ENCODE measurements around the gene NUDT22.

Gene NUDT22

DNA sequence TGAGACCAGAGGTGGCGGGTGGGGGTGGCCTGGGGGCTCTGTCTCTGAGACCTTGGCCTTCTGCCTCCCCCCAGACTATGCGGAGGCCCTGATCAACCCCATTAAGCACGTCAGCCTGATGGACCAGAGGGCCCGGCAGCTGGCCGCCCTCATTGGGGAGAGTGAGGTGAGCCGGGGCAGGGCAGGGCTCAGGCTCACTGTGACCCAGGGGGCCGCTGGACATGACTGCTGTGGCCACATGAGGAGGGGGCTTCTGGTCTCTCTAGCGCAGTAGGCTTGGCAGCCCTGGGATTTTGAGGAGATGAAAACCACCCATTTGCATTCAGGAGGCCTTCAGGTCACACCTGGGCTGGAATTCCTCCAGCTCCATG, 37.9 kb downstream of the NUDT22 start:
- no peaks in the 10 kb centered on the region for H3K27me3 ChIP-seq (ENCODE audit: insufficient read depth, low read length)
- H3K4me3 ChIP-seq (ENCODE audit: low read length) = no peak overlapping the region
- no peak overlapping the region for H3K9ac ChIP-seq (ENCODE audit: low read depth, low read length)
- peaks cover 6% of the 10 kb centered on the region for H3K4me1 ChIP-seq (ENCODE audit: insufficient read depth, low read length)
- H3K9me3 ChIP-seq (ENCODE audit: insufficient read depth, low read depth, low read length) = no peaks in the 10 kb centered on the region
- no peak overlapping the region for H3K27ac ChIP-seq (ENCODE audit: low read length)
- peaks cover 80% of the 10 kb centered on the region for H3K36me3 ChIP-seq (ENCODE audit: insufficient read depth, low read depth, low read length)

DNA sequence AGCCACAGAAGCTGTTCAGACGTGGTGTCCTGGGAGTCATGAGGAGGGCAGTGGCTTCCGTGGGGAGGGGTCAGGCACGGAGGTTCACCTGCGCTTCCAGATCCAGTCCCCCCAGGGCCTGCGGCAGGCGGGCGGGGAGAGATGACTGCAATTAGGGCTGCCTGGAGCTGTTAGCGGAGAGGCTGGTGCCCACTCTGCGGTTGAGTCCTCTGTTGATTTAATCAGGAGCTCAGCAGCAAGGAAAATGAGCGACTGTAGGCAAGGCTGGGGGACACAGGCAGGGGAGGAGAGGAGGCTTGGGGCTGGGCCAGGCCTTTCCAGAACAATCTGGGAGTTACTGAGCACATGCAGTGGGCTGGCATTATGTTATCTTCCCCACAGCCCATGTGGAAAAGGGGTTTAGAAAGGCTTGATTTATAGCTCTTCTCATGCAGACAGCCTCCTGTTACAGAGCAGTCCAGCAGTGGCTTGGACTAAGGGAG, 38.3 kb downstream of the NUDT22 start:
- Histone ChIP-seq H3K27ac (ENCODE audit: low read length) (no peak overlapping the region), H3K36me3 (ENCODE audit: insufficient read depth, low read depth, low read length) (peaks cover 75% of the 10 kb centered on the region), H3K9me3 (ENCODE audit: insufficient read depth, low read depth, low read length) (no peaks in the 10 kb centered on the region), H3K9ac (ENCODE audit: low read depth, low read length) (no peak overlapping the region), H3K4me1 (ENCODE audit: insufficient read depth, low read length) (peaks cover 7% of the 10 kb centered on the region), H3K27me3 (ENCODE audit: insufficient read depth, low read length) (no peaks in the 10 kb centered on the region), H3K4me3 (ENCODE audit: low read length) (no peak overlapping the region)

DNA sequence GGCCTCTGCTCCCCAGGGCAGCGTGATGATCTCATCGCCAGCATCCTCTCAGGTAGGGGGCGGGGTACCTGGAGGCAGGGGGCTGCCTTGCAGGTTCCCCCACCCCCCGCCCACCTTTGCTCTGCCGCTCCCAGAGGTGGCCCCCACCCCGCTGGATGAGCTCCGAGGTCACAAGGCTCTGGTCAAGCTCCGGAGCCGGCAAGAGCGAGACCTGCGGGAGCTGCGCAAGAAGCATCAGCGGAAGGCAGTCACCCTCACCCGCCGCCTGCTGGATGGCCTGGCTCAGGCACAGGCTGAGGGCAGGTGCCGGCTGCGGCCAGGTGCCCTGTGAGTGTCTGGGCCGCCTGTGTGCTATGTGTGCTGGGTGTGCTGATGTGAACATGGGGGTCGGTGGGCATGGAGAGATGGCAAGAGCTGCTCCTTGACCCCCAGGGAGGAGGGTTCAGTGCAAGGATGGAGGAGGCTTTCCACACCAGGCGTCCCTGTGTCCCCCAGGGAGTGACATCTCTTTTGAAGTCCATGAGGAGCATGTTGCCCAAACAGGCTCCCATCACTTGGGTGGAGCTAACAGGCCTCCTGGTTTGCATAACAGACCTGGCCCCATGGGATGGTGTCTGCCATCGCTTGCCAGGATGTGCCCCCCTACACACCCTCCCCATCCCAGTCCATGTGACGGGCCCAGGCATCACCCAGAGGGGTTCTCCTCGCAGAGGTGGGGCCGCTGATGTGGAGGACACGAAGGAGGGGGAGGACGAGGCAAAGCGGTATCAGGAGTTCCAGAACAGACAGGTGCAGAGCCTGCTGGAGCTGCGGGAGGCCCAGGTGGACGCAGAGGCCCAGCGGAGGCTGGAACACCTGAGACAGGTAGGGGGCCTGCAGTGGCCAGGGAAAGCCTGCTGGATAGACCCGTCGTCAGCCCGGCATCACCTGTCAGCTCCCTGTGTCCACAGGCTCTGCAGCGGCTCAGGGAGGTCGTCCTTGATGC, 39.4 kb downstream of the NUDT22 start:
- peaks cover 64% of the 10 kb centered on the region for H3K36me3 ChIP-seq (ENCODE audit: insufficient read depth, low read depth, low read length)
- no peak overlapping the region for H3K27ac ChIP-seq (ENCODE audit: low read length)
- H3K4me3 ChIP-seq (ENCODE audit: low read length) = no peak overlapping the region
- no peaks in the 10 kb centered on the region for H3K27me3 ChIP-seq (ENCODE audit: insufficient read depth, low read length)
- no peaks in the 10 kb centered on the region for H3K9me3 ChIP-seq (ENCODE audit: insufficient read depth, low read depth, low read length)
- peaks cover 7% of the 10 kb centered on the region for H3K4me1 ChIP-seq (ENCODE audit: insufficient read depth, low read length)
- H3K9ac ChIP-seq (ENCODE audit: low read depth, low read length) = no peak overlapping the region

DNA sequence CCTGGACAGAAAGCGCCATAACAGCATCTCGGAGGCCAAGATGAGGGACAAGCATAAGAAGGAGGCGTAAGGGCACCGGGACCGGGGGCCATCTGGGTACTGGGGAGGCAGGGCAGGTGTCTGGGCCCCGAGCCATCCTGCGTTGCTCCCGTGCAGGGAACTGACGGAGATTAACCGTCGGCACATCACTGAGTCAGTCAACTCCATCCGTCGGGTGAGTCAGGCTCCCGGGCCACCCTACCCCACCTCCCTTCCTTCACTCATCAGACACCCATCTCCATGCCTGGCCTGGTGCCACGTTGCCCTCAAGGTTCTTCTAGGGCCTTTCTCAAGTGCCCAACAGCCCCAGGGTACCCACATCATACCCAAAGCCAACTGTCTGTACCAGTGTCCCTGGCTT, 40.3 kb downstream of the NUDT22 start:
- Histone ChIP-seq H3K27ac (ENCODE audit: low read length) (no peak overlapping the region), H3K9me3 (ENCODE audit: insufficient read depth, low read depth, low read length) (no peaks in the 10 kb centered on the region), H3K27me3 (ENCODE audit: insufficient read depth, low read length) (no peaks in the 10 kb centered on the region), H3K9ac (ENCODE audit: low read depth, low read length) (no peak overlapping the region), H3K36me3 (ENCODE audit: insufficient read depth, low read depth, low read length) (peaks cover 56% of the 10 kb centered on the region), H3K4me3 (ENCODE audit: low read length) (no peak overlapping the region), H3K4me1 (ENCODE audit: insufficient read depth, low read length) (peaks cover 7% of the 10 kb centered on the region)

DNA sequence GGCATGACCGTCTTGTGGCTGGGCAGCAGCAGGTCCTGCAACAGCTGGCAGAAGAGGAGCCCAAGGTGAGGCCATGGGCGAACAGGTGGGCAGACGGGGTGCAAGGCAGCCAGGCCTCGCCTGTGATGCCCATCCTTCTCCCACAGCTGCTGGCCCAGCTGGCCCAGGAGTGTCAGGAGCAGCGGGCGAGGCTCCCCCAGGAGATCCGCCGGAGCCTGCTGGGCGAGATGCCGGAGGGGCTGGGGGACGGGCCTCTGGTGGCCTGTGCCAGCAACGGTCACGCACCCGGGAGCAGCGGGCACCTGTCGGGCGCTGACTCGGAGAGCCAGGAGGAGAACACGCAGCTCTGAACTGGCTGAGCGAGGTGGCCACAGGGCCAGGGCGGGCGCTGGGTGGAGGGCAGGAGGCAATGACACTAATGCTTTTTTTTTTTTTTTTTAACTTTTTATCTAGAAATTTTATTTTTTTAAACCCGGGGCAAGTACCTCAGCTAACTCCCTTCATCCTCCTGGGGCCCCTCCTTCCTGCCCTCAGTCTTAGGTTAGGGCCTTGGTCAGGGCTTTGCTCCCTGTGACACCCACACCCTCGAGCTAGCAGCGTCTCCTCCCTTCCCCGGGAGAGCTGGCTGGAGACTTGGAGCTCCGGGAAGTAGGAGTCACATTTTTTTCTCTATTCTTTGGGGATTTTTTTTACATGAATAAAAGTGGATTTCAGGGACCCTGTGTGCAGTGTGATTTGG, 41.3 kb downstream of the NUDT22 start:
- H3K27me3 ChIP-seq (ENCODE audit: insufficient read depth, low read length) = no peaks in the 10 kb centered on the region
- peaks cover 7% of the 10 kb centered on the region for H3K4me1 ChIP-seq (ENCODE audit: insufficient read depth, low read length)
- H3K9me3 ChIP-seq (ENCODE audit: insufficient read depth, low read depth, low read length) = no peaks in the 10 kb centered on the region
- no peak overlapping the region for H3K27ac ChIP-seq (ENCODE audit: low read length)
- peaks cover 45% of the 10 kb centered on the region for H3K36me3 ChIP-seq (ENCODE audit: insufficient read depth, low read depth, low read length)
- H3K4me3 ChIP-seq (ENCODE audit: low read length) = no peak overlapping the region
- no peak overlapping the region for H3K9ac ChIP-seq (ENCODE audit: low read depth, low read length)

DNA sequence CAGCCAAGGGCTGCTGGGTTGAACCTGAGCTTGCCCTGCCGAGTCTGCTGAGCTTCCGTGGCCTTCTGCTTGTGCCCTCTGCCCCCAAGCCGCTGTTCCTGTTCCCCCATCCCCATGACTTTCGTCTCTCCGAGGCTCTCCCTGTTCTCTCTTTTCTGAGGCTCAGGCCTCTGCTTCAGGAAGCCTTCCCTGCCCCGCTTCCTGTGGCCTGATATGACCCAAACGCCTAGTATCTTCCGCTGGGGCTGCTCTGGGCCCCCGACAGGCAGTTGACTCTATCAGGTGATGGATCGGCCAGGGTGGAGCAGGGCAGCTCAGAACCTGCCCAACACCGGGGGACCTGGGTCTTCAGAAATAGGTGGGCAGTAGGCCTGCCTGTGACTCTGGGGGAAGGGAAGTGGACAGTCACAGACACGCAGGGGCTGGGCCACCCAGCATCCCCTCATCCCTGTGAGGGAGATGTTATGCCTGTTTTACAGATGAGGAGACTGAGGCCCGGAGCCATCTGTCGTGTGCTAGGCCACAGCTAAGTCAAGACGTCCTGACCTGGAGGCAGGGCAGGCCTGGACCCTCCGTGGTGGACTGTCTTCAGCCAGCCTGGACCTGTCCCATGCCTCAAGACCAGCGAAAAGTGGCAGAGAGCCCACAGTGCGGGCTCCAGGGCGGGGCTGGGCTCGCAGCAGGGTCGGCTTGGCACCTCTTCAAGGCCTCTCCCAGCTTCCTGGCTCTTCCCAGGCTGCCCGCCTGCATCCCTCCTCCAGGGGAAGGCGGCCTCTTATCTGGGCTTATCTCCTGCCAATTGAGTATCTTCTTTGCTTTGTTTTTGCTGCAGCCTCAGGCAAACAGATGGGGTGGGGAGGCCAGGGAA, 42.2 kb downstream of the NUDT22 start:
- H3K4me1 ChIP-seq (ENCODE audit: insufficient read depth, low read length) = peaks cover 6% of the 10 kb centered on the region
- peak overlapping the region; percentile 81 for H3K4me3 ChIP-seq (ENCODE audit: low read length)
- H3K27me3 ChIP-seq (ENCODE audit: insufficient read depth, low read length) = no peaks in the 10 kb centered on the region

DNA sequence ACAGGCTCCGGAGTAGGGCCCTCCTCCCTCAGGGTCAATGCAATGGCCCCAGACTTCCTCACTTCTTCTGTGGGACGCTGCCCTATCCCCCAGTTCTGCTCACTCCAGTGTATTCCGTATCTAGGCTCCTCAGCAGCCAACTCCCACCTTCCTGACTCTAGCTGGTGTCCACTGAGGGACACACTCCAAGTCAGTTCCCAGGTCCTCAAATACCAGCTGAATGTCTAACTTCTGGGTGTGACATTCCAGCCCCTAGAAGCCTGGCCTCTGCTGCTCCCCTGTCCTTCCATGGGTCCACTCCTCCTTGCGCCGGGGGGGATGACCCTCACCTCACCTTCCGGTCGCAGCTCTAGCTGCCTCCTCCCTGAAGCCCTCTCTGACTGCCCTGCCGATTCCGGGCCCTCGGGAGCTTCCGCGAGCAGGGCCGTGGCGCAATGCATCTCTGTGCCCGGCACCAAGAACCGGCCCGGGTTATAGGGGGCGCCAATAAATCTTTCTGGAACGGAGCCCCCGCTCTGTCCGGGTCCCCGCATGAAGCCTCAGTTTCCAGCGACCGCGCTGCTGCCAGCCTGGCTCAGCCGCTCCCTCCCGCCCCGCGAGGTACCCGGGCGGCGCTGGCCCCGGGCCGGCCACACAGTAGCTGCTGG, 42.9 kb downstream of the NUDT22 start:
- H3K36me3 ChIP-seq (ENCODE audit: insufficient read depth, low read depth, low read length) = peaks cover 29% of the 10 kb centered on the region
- H3K4me3 ChIP-seq (ENCODE audit: low read length) = peak overlapping the region; percentile 81
- peak overlapping the region; percentile 90 for H3K9ac ChIP-seq (ENCODE audit: low read depth, low read length)
- no peaks in the 10 kb centered on the region for H3K27me3 ChIP-seq (ENCODE audit: insufficient read depth, low read length)
- H3K9me3 ChIP-seq (ENCODE audit: insufficient read depth, low read depth, low read length) = no peaks in the 10 kb centered on the region
- peaks cover 3% of the 10 kb centered on the region for H3K4me1 ChIP-seq (ENCODE audit: insufficient read depth, low read length)
- peak overlapping the region; percentile 25 for H3K27ac ChIP-seq (ENCODE audit: low read length)

More for the DNA sequence above, 42.2 kb downstream of the NUDT22 start:
- Histone ChIP-seq H3K27ac (ENCODE audit: low read length) (peak overlapping the region; percentile 25), H3K9ac (ENCODE audit: low read depth, low read length) (peak overlapping the region; percentile 90; the same call in 1 of the 2 replicates), H3K36me3 (ENCODE audit: insufficient read depth, low read depth, low read length) (peaks cover 36% of the 10 kb centered on the region), H3K9me3 (ENCODE audit: insufficient read depth, low read depth, low read length) (no peaks in the 10 kb centered on the region)

DNA sequence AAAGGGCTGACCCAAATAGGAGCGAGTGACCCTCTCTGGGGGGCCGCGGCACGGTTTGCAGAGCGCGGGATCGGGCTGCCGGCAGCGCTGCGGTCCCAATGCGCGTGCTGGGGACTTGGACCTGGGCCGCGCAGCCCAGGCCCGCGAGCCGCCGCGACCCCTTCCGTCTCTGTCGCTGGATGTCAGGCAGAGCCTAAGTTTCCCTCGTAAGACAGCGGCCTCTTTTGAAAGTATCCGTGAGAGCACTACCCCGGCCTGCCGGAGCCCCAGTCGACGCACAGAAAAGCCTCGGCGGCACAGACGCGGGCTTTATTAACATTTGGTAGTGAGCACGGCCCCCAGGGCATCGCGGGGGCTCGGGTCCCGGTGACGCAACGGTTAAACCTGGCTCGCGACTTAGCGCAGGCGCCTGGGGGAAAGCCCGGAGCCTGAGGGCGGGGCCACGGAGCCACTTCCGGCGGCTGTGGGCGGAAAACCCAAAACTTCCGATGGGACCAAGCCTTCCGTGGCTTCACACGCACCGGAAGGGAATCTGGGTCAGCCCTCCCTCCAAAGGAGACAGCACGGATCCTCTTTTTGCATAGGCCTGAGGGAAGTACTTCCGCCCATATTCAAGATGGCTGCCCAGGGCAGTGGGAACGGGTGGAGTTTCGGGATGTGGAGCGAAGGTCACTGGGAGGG, 43.6 kb downstream of the NUDT22 start:
- H3K27me3 ChIP-seq (ENCODE audit: insufficient read depth, low read length) = no peaks in the 10 kb centered on the region
- no peaks in the 10 kb centered on the region for H3K9me3 ChIP-seq (ENCODE audit: insufficient read depth, low read depth, low read length)

DNA sequence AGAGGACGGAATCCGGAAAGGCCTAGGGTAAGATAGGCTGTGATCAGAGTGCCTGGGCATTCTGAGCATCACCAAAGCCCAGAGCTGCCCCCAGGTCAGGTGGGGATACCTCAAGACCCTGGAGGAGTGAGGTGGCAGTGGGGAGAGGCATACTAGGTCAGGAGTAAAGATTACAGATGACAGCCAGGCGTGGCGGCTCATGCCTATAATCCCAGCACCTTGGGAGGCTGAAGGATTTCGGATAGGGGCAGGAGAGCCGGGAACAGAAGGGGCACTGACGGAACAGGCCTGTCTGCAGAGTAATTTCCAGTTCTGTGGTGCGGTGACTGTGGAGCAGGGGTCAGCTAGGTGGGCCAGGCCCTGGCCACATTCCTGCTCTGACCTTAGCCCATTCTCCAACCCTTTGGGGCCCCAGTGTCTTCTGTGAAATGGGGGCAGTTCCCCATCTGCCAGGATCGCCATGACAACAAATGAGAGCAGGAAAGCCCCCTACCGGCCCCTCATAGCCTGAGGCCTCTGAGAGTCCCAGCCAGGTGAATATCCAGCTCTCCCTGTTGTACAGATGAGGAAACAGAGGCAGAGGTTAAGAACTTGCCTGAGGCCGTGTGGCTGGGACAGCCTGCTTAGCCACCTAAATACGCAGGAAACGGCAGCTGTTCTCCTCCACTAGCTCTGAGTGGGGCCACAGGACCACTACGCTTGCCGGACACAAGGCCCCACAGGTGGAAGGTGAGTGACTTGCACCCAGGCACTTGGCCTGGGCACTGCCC, 49.1 kb downstream of the NUDT22 start:
- Histone ChIP-seq H3K27me3 (ENCODE audit: insufficient read depth, low read length) (no peaks in the 10 kb centered on the region), H3K9ac (ENCODE audit: low read depth, low read length) (no peak overlapping the region), H3K27ac (ENCODE audit: low read length) (no peak overlapping the region), H3K36me3 (ENCODE audit: insufficient read depth, low read depth, low read length) (peaks cover 6% of the 10 kb centered on the region; the same call in 1 of the 2 replicates), H3K4me1 (ENCODE audit: insufficient read depth, low read length) (peaks cover 6% of the 10 kb centered on the region; the same call in 1 of the 2 replicates), H3K9me3 (ENCODE audit: insufficient read depth, low read depth, low read length) (no peaks in the 10 kb centered on the region), H3K4me3 (ENCODE audit: low read length) (no peak overlapping the region)

More for the DNA sequence above, 43.6 kb downstream of the NUDT22 start:
- peaks cover 3% of the 10 kb centered on the region for H3K4me1 ChIP-seq (ENCODE audit: insufficient read depth, low read length)
- H3K4me3 ChIP-seq (ENCODE audit: low read length) = peak overlapping the region; percentile 81
- peak overlapping the region; percentile 90 for H3K9ac ChIP-seq (ENCODE audit: low read depth, low read length)
- peaks cover 22% of the 10 kb centered on the region for H3K36me3 ChIP-seq (ENCODE audit: insufficient read depth, low read depth, low read length)
- peak overlapping the region; percentile 25 for H3K27ac ChIP-seq (ENCODE audit: low read length)

DNA sequence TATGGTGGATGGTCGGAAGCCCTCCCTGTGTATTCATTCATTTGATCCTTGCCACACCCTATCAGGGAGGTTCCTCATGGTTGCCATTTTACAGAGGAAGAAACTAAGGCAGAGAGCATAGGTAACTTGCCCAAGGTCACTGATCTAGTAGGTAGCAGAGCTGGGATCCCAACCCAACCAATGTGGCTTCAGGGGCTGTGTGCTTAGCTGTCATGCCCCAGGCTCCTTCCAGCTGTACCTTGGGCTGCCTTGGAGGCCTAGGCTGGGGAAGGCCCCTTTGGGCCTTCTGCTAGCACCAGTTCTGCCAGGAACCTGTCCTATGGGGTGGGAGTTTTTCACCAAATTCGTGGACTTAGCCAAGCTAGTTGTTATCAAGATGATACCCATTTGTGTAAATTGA, 49.8 kb downstream of the NUDT22 start:
- Histone ChIP-seq H3K27me3 (ENCODE audit: insufficient read depth, low read length) (no peaks in the 10 kb centered on the region), H3K4me1 (ENCODE audit: insufficient read depth, low read length) (peaks cover 6% of the 10 kb centered on the region; the same call in 1 of the 2 replicates), H3K27ac (ENCODE audit: low read length) (no peak overlapping the region), H3K9me3 (ENCODE audit: insufficient read depth, low read depth, low read length) (no peaks in the 10 kb centered on the region), H3K36me3 (ENCODE audit: insufficient read depth, low read depth, low read length) (peaks cover 6% of the 10 kb centered on the region; the same call in 1 of the 2 replicates), H3K9ac (ENCODE audit: low read depth, low read length) (no peak overlapping the region), H3K4me3 (ENCODE audit: low read length) (no peak overlapping the region)
